ENCODE results near the gene CHERP.
A peak's percentile ranks its signal among the peaks of the same experiment; 100 is the strongest.
"Not testable (repeated sequence)": the region's sequence is repeated elsewhere in the genome, so short reads cannot be mapped to it uniquely, and the experiment has no call there.

CHERP gene

DNA sequence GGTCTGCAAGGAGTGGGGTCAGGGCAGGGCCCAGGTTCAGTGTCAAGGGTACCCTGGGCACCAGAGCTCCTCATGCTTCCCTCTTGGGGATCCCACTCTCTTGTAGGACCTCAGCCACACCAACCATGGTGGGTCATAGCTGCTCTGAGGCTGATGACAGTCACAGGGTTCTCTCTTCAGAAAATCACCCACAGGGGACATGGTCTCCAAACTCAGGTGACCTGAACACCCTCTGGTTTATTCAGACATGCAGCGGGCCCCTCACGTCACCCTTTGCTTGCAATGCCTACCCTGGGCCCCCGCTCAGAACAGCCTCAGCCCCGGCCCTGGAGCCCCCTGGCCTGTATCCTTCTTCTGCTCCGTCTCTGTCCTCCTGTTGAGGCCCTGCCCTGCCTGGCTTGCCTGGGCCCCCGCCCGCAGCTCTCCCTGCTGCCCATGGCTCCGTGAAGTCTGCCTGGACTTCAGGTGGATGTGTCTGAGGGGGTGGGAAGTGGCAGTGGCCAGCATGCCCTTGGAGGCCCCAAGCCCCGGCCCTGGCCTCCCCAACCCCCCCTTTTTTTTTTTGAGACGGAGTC is 20.4 kb downstream of the CHERP start:
- DNase-seq: no peak

DNA sequence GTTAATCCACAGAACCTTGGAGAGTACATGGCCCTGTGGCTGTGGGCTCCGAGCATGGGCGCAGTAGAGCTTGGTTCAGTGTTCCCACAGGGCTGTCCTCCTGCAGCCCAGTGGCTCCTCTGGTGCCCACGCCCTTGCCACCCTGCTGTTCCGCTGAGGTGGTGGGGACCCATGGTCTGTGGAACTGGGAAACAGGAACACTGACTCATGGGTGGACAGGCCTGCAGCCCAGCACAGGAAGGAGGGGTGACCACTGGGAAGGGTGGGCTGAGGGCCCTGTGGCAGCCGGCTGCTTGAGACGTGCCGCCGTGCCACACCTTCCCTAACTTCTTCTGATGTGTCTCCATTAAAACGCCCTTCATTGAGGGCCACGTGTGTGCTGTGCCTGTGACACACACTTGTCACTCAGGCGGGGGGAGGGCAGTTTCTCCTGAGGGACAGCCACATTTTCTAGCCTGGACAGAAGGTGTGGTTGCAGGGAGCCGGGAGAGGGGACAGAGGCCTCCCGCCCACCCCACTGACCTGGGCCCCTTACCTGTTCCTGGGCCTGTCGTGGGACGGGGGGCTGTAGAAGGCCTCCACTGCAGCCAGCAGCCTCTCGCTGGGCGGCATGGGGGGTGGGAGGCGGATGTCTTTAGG is 21.1 kb downstream of the CHERP start:
- DNase-seq: no peak

DNA sequence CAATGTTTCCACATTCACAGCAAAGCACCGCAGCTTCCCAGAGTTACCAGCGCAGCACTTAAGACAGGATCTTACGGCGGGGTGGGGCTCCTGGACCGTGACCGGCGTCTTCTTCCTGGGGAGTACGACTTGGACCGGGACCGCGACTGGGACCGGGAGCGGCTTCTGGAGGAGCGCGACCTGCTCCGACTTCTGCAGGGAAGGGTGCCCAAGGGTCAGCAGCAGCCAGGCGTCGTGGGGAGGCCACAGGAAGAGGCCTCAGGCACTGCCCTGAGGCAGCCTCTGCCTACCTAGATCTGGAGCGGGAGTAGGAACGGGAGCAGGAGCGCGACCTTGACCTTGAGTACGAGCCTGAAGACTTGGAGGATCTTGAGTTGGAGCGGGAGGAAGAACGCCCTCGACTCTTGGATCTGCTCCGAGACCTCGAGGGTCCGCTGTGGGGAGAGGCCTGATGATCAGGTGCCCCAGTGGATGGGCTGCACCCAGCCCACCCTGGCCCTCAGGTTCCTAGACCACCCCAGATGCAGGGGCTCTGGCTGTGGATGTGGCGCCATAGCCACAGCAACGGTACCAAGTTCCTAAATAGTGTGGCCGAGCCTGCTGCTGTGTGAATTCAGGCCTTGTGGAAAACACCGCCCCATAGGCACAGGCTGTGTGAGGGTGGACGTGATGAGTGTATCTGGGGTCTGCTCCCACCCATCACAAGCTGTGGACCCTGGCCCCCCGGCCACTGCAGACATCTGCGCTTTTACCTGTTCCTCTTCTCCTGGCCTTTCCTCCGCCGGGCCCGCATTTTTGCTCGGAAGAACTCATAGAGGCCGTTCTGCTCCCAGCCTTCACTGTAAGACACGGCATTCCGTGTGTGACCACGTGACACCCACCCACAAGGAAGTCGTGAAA is 21.9 kb downstream of the CHERP start:
- no peak for DNase-seq

DNA sequence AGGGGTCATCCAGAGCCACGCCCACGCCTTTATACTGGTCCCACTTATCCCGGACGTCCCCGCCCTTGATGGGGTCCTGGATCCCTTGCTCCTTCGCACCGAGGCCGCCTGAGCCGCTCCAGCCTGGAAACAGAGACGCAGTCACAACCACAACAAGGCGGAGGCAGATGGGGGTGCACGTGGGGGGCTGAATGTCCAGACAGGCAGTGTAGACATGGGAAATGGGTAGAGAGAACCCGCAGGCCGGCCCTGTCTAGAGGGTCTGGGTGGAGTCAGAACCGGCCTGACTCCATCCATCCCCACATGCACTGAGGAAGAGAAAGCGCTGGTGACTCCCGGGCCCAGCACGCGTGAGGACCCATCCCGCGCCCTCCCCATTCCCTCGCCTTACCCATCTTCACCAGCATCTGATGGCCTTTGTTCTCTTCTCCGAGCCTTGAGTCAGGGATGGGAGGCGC is 23.0 kb downstream of the CHERP start:
- no peak for DNase-seq

DNA sequence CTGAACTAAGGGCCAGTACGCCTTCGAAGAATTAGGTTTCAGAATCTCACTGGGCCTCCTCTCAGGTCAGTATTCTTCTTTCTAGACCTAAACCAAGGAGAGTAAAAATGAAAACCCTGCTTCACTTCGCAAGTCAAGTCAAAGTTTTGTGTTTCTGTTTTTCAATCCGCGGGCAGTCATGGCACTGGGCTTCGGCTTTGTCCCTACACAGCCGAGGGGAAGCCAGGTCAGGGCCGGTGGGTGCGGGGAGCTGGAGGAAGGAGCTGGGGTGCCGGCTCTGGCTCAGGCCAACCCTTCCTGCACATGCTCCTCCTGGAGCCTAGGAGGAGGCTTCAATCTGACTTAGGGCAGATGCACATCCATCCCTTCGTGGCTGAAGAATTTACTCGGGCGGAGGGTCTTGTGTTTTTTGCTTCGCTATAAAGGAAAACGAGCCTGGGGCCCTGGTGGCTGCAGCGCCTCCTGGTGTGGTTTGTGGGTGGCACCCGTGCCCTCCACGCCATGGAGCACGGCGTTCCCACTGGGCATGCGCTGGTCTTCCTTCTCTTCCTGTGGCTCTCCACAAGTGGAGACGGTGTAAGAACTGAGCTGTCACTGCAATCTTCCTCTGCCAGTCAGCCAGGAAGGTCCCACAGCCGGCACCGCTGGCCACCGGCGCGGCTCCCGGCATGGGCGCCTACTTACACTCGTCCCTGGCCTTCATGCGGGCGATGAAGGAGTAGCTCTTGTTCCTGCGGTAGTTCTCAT is 23.6 kb downstream of the CHERP start:
- no peak for DNase-seq

DNA sequence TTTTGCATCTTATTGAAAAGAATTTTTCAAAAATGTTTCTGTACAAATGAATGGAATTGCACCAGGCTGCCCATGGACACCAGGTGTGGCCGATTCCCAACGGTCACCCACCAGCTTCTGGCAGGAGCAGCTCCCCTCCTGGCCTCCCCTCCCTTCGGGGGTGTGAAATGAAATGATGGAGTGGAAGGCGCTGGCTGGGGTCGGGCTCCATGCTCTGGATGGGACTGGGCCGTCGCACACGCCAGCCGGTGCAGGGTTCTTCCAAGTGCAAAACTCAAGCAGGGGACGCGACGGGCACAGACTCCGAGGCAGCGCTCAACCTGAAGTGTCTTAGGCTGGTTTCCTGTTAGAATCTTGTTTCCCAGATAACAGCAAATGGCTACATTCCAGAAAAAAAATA is 24.2 kb downstream of the CHERP start:
- no peak for DNase-seq

DNA sequence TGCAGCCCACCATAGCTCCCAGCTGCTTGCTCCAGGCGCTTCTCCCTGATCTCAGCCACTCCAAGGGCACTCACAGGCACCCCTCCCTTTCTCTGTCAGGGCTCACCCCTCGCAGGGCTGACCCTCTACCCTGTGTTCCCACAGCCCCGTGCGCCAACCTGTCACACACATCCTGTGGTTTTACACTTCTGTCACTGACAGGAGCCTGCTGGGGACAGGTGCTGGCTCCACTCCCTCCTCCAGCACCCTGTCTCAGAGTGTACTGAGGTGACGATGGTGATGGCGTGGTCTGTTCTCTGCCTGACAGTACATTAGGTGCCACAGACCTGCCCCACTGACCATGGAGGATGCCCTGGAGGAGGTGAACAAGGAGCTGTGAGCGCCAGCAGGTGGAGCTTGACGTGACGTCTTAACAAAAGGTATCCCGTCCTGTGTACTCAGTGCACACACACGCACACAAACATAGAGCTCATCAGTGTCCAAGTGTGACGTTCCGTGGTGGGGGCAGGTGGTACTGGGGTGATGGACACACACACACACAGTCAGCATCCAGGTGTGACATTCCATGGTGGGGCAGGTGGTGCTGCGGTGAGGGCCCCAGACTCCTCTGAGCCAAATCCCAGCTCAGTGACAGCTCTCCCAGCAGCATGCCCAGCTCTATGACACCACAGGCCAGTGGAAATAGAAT is 25.2 kb downstream of the CHERP start:
- no peak for DNase-seq

DNA sequence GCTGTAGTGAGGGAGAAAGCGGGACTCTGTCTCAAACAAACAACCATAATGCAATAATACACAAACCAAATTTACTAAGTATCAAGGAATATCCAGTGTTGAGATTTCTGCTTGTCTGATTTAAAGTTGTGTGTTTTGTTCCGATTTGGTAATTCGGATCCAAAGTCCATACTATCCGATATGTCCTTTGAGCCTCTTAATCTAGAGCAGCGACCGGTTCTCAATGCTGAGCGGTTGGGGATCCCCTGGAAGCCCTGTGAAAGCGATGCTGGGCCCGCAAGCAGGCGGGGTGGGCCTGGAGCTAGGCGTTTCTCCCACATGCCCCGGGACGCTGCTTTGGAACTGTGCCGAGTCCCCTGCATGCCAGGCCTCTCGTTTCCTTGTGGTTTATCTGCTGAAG is 25.9 kb downstream of the CHERP start:
- no peak for DNase-seq

DNA sequence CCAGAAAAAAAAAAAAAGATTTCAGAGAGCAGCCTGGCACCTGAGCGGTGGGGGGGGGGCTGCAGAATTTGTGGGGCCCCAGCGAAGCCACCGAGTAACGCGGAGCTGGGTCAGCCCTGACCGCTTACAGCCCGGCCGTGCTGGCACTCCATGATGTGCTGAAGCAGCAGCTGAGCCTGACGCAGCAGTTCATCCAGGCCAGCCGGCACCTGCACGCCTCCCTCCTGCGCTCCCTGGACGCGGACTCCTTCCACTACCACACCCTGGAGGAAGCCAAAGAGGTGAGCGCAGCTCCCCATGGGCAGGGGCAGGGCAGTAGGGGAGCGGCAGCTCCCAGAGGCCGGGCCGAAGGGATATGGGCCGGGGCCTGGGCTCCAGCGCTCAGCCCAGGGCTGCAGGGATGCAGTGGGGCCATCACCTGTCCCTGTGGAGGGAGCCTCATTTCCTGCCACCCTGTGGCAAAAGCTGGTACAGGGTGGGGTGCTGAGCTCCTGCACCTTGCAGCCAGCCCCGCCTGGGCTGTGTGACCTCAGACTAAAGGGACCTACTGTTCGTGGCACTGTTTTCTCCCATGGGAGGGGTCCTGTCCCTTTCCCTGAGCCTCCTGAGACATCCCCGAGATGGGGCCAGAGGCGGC is 27.7 kb downstream of the CHERP start:
- DNase-seq: no peak

DNA sequence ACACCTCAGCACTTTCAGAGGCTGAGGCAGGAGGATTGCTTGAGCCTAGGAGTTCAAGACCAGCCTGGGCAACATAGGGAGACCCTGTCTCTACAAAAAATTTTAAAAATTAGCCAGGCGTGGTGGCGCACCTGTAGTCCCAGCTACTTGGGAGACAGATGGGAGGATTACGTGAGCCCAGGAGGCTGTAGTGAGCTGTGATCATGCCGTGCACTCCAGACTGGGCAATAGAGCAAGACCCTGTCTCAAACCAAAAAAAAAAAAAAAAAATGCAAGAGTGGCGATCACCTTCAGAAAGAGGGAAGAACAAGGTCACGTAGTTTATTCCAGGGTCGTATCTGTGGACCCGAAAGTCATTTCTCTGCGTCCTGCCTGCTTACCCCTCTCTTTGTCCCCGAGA is 29.6 kb downstream of the CHERP start:
- DNase-seq: not testable (repeated sequence)

DNA sequence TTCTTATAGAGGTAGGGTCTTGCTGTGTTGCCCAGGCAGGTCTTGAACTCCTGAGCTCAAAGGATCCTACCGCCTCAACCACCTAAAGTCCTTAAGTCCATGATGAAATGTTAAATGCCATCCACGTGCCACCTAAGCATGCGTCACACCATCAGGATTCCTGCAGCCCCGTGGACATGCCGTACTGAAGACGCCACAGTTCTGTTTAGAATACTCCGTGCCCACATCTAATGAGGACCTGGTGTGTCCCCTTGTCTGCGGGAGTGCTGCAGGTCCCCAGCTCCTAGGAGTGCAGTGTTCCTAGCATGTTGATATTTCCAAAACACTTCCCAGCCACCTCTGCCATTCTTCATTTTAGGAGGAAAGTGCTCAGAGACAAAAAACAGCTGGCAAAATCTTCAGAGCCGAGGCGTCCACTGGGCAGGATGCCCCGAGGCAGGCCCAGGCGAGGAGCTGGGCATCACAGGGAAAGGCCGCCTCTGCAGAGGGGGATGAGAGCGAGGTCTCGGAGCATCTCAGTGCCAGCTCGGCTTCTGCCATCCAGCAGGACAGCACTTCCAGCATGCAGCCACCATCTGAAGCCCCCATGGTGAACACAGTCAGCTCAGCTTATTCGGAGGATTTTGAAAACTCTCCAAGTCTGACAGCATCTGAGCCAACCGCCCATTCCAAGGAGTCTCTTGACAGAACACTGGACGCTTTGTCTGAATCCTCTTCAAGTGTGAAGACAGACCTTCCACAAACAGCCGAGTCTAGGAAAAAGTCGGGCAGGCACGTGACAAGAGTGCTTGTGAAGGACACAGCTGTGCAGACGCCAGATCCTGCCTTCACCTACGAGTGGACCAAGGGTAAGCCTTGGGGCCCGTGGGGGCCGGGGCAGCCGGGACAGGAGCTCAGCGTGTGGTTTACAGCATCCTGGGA is 32.8 kb downstream of the CHERP start:
- peak in 54 of 56 donors; percentile 4 to 84 (median 50) for DNase-seq

DNA sequence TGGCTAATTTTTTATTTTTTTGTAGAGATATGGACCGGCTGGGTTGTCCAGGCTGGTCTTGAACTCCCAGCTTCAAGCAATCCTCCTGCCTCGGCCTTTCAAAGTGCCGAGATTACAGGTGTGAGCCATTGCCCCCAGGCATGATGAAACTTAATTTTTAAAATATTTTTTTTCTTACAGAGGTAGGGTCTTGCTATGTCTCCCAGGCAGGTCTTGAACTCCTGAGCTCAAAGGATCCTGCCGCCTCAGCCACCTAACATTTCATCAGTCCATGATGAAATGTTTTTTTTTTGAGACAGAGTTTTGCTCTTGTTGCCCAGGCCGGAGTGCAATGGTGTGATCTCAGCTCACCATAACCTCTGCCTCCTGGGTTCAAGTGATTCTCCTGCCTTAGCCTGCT is 33.7 kb downstream of the CHERP start:
- DNase-seq: no peak

DNA sequence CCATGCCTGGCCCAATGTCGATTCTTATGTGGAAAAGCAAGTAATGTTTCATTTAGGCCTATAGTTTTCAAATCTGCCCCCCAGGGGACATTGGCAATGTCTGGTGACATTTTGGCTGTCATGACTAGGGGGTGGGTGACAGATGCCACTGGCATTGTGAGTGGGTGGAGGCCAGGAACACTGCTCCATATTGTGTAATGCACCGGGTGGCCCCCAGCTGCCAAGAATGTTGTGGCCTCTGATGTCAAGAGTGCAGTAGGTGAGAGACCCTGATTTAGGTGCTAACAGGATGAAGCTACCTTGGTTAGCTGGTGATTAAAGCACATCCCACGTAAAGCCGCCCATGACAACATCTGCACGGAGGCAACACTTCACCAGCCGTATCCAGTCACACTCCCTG is 35.3 kb downstream of the CHERP start:
- DNase-seq: no peak

DNA sequence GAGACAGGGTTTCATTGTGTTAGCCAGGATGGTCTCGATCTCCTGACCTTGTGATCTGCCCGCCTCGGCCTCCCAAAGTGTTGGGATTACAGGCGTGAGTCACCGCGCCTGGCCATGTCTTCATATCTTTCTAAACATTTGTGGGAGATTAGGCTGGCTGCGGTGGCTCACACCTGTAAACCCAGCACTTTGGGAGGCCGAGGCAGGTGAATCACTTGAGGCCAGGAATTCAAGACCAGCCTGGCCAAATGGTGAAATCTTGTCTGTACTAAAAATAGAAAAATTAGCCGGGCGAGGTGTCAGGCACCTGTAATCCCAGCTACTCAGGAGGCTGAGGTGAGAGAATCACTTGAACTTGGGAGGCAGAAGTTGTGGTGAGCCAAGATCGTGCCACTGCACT is 36.1 kb downstream of the CHERP start:
- not testable (repeated sequence) for DNase-seq

DNA sequence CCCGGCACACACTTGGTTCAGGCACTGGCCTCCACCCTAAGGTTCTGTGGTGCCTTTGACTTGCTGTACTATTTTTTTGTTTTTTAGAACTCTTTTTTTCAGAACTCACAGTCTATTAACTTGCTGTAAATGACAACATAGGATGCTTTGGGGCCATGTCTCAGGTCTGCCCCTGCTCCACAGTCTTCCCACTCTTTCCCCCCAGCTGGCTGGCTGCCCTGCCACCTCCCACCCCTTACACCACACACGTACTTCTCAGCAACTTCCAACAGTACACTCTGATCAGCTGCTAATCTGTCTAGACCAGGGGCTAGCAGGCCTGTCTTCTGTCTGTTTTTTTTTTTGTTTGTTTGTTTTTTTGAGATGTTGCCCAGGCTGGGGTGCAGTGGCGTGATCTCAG is 38.0 kb downstream of the CHERP start:
- DNase-seq: no peak

DNA sequence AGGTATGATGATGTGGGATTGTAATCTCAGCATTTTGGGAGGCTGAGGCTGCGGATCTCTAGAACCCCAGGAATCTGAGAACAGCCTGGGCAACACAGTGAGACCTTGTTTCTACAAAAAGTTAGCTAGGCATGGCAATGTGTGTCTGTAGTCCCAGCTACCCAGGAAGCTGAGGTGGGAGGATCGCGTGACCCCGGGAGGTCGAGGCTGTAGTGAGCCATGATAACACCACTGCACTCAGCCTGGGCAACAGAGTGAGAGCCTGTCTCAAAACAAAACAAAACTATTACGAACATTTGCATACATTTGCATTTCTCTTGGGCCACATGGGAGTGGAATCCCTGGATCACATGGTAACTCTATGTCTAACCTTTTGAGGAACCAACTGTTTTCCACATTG is 44.4 kb downstream of the CHERP start:
- no peak for DNase-seq

DNA sequence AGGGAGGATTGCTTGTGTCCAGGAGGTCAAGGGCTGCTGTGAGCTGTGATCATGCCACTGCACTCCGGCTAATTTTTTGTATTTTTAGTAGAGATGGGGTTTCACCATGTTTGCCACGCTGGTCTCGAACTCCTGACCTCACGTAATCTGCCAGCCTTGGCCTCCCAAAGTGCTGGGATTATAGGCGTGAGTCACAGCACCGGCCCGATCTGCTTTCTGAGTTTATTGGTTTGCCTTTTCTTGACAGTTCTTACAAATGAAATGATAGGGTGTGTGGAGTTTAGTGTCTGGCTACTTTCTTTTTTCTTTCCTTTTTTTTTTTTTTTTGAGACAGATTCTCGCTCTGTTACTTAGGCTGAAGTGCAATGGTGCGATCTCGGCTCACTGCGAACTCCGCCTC is 45.2 kb downstream of the CHERP start:
- DNase-seq: no peak

DNA sequence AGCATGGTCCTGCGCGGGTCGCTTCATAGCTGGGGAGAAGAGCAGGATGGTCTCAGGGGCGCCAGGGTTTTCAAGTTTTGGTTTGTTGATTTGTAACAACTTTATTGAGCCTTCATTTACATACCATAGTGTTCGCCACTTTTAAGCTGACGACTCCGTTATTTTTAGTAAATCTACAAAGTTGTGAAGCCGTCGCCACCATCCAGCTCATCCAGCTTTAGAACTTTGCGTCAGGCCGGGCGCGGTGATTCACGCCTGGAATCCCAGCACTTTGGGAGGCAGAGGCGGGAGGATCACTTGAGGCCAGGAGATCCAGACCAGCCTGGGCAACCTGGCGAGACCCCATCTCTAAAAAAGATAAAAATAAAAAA is 45.6 kb downstream of the CHERP start:
- peak in 8 of 56 donors; percentile 24 to 56 (median 38) for DNase-seq

DNA sequence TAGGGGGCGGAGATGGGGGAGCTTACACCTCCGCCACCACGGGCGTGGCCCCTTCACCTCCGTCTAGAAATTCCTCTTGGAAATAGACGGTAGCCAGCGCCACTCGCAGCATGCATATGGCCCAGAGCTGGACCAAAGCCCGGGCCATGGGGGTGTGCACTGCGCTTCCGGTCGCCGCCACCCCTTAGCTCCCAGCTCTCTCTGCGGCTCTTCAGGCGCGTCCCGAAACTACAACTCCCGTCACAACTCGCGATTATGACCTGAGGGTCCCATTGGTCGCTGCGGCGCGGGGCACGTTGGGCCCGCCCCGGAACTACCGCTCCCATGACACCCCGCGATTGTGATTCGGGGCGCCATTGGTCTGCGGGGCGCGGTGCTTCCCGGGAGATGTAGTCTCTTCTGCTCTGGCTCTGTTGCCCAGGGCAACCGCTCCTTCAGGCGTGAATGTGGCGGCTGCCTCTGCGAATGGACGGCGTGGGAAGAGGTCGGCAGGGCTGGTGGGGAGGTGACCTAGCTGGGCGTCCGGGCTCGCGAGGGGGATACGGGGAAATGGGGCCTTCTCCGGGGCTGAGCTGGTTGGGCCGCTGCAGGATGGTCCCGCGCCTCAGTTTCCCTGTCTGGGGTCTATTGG is 46.1 kb downstream of the CHERP start, which contains the start of the genes C19orf44 and CALR3:
Gene C19orf44, plus strand, starts transcription at position 413 of the 631 bp plus-strand sequence. CDS start 4,399 bp downstream, outside the sequence.
Gene CALR3, minus strand, starts transcription at position 186 of the 631 bp plus-strand sequence. Its CDS starts 38 bp downstream, at position 148.
- DNase-seq: peak; percentile 47 to 99 (median 97)
